ENCODE measurements around the gene MRPL43.
"Not testable (repeated sequence)": the region's sequence is repeated elsewhere in the genome, so short reads cannot be mapped to it uniquely, and the experiment has no call there.

Gene MRPL43

GRCh38 chr10:100981178-100981772 lies 6.0 kb downstream of the MRPL43 start:
- DNase-seq = no peak

DNA sequence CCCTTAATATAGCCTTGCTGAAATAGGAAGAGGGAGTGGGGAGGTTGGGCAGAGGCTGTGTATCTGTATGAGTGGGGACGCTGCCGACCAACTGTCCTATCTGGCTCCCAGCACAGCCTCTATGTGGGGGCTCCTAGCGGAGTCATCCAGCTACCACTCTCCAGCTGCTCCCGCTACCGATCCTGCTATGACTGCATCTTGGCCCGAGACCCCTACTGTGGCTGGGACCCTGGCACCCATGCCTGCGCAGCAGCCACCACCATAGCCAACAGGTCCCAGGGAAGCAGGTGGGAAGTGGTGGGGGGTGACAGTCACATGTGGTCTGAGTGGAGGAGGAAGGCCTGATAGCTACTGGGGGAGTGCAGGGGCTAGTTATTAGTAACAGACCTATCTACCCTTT lies 6.6 kb downstream of the MRPL43 start:
- DNase-seq = no peak

DNA sequence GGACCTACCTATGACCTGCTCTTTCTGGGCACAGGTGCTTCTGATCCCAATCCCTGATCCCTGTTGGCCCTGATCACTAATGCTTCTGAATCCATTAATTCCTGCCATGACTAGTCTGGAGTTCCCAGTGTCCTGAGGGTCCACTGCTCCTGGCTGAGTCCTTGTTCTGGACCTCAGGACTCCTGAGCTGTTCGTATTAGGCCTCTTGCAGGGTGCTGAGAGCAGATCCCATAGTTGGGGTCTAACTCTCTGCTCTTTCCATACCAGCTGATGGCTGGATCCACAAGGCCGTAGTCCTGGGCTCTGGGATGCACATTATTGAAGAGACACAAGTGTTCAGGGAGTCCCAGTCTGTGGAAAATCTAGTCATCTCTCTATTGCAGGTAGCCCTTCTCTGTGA lies 7.0 kb downstream of the MRPL43 start:
- no peak for DNase-seq

- no peak for DNase-seq
Observed at GRCh38 chr10:100979791-100980272, 7.5 kb downstream of the MRPL43 start.

DNA sequence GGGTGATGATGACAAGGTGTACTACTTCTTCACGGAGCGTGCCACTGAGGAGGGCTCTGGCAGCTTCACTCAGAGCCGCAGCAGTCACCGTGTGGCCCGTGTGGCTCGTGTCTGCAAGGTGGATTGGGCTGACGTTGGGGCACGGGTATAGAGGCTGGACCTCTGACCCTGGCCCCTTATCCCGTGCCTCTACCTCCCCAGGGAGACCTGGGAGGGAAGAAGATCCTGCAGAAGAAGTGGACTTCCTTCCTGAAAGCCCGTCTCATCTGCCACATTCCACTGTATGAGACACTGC lies 8.4 kb downstream of the MRPL43 start:
- no peak for DNase-seq

DNA sequence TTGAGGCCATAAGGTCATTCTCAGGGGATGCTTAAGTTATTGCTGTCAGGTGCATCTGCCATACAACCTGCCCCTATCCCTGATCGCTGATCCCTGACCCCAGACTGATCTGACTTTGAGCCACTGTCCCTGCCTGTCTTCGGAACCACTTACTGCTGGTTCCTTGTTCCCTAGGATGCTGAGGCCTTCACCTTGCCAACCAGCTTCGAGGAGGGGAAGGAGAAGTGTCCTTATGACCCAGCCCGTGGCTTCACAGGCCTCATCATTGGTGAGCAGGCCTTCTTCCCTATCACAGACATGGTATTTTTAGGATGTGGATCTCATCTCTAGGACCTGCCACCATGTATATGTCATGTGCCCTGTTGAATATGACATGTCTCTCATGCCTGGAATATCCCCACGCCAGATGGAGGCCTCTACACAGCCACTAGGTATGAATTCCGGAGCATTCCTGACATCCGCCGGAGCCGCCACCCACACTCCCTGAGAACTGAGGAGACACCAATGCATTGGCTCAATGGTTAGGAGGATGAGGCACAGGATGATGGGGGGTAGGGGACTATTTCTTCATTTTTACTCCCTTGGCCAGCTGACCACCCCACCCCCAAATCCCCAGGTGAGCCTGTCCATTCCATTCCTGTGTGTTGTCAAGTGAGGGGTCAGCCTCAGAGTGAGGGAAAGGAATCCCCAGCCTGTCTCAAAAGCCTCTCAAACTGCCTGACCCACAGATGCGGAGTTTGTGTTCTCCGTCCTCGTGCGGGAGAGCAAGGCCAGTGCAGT lies 9.0 kb downstream of the MRPL43 start:
- no peak for DNase-seq

DNA sequence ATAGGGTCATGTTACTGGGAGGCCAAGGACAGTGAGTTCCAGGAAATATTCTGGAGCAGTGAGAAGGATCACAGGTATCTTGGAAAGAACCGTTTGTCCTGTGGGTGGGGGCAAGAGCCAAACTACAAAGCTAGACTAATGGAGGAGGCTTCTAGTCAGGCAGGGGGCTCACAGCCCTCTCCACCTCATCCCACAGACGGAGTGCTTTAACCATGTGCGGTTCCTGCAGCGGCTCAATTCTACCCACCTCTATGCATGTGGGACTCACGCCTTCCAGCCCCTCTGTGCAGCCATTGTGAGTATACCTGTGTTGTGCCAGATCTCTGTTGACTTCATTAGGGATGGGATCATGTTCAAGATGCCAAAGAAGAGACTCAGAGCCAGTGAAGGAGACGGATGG lies 9.9 kb downstream of the MRPL43 start:
- no peak for DNase-seq

- no peak for DNase-seq
Observed at GRCh38 chr10:100976906-100977305, 10.4 kb downstream of the MRPL43 start.

DNA sequence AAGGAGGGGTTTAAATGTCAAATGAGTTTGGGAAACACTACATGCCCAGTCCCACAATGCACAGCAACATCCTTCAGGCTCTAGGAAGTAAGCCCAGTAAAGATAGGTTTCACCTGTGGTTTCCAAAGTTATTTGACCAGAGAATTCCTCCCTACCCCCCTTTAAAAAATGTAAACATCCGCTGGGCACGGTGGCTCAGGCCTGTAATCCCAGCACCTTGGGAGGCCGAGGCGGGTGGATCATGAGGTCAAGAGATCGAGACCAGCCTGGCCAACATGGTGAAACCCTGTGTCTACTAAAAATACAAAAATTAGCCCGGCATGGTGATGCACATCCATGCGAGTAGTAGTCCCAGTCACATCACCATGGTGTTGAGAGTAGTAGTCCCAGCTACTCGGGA lies 11.9 kb downstream of the MRPL43 start:
- not testable (repeated sequence) for DNase-seq

DNA sequence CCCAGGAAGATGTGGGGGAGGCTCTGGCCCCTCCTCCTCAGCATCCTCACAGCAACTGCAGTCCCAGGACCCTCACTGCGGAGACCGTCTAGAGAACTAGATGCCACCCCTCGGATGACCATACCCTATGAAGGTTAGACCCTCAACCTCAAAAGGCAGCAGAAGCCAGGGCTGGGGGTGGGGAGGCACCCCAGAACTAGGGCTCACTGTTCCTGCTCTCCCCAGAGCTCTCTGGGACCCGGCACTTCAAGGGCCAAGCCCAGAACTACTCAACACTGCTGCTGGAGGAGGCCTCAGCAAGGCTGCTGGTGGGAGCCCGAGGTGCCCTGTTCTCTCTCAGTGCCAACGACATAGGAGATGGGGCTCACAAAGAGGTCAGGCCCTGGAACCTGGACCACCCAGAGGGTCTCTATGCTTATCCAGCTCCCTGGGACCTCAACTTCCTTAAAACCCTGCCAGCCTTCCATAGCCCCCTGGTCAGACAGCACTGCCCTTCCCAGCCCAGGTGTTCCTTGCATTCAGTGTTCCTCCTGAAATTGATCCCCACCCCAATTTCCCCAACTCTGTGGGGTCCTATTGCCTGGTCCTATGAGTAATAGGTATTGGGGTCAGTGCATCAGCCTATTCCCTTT lies 14.3 kb downstream of the MRPL43 start:
- no peak for DNase-seq

- no peak for DNase-seq
Observed at GRCh38 chr10:100972115-100972903, 15.0 kb downstream of the MRPL43 start.

DNA sequence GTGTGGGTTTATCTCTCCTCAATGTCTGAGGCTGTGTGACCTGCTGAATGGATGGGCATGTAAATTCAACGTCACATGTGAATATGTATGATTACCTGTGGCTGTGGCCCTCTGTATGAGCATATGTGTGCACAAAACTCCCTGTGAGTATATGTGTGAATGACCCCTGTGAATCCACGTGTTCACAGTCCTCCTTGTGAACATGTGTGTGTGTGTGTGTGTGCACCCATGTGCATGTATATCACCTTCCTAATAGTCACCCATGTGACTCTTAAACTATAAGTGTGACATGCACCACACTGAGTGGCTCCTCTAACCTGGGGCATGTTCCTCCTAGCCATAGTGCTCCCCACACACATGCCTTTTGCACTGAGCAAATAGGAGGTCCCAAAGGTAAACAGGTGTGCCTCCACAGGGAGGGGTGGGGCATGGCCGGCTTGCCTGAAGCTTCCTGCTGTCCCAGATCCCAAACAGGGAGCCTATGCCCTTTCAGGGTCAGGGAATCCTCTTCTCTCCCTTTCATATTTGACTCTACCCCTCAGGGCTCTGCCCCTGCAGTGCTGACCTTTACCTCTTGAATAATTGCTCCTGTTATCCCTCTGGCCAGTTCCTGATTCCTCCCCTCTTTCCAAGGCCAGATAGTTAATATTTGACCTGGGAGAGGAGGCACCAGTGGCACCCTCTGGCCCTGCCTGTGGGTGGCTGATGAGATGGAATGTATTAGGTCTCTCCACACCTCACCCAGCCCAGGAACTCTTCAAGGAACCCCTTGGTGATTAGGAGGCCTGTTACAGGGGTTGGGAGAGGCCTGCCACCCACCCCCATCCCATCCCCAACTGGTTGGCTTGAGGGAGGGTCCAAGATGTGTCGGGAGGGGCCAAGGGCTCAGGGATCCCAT lies 16.1 kb downstream of the MRPL43 start:
- DNase-seq = no peak

GRCh38 chr10:100970076-100970913 lies 17.0 kb downstream of the MRPL43 start:
- no peak for DNase-seq

DNA sequence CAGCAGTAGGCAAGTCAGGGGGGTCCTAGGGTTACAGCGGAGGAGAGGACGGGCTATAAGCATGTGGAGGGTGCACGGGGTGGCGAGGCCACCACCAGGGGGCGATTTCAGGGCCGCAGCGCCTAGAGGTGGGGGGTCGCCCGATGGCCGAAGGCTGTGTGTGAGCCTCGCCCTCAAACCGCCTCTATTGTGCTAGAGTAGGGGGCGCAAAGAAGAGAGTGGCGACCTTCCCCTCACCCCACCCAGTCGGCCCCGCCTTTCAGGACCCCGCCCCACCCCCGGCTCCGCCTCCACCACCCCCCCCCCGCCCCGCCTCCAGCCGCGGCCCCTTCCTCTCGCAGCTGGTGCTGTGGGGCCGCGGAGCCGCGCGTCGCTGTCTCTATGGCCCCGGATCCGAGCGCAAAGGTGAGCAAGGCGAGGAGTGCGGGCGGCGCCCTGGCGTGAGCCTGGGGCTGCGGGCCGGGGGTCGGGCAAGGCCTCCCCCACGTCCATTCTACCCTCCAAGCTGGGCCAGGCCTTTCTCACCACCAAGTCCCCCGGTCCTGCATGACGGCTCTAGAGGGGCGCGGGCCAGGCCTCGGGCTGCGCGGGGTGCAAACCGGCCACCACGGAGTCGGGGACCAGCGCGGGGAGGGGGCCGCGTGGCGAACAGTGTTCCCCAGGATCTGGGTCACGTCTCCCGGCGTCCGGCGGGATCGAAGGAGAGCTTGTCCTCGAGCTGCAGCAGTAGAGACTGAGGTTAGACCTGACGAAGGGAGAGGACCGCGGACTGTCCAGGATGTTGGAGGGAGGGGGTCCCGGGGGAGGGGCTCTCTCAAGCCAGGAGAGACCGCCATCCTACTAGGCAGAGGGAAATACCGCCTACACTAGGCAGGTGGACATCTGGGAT lies 17.9 kb downstream of the MRPL43 start, which contains the start of gene SEMA4G:
Gene SEMA4G, plus strand, starts transcription at position 318 of the 889 bp plus-strand sequence. CDS start 3,409 bp downstream, outside the sequence.
- DNase-seq = no peak

DNA sequence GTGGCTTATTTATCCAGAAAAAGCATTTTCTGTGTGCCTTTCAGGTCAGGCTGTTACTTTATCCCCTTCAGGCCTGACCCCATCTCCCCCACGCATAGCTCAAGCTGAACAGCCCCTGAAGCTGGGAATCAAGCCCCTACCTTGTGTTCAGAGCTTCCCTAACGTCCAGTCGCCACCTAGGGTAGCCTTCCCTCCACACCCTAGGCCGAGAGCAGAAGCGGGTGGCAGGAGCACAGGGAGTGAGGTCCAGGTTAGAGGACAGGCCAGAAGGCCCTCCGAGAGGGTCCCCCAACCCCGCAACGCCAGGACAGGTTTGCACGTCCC lies 18.5 kb downstream of the MRPL43 start:
- DNase-seq = no peak

- no peak for DNase-seq
Observed at GRCh38 chr10:100968062-100968736, 19.1 kb downstream of the MRPL43 start.

DNA sequence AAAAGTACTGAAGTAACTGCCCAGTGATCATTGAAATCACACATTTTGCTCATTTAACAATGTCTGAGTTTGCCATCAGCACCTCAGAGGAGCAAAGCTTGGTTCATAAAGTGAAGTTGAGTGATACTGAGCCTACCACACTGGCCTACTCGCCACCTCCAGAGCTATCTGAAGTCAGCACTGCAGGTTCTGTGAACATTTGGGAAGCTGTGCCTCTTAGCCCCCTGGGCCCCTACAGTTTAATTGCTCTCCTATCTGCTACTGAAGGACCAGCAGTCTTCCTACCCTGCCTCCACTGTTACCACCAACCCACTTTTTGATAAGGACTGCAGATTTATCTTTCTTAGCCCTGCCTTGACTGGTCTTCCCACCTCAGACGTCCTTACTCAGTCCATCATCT lies 20.0 kb downstream of the MRPL43 start:
- no peak for DNase-seq

DNA sequence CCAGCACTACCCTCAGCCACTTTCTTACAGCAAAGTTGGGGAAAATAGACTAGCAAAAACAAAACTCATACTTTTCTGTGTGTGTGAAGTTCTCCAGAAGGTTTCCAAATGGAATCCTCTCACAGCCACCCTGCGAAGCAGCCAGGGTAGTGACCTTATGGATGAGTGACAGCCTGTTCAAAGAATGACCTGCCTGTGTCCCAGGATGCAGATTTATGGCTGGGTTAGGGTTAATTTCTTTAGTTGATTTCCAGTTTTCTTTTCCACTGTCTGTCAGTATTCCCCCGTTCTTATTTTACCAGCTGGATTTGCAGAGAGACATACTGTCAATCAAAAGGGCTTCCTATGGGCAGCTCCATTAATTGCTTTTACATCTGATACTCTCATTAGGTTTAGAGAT lies 20.4 kb downstream of the MRPL43 start:
- no peak for DNase-seq

- no peak for DNase-seq
Observed at GRCh38 chr10:100965820-100966219, 21.5 kb downstream of the MRPL43 start.

- DNase-seq = no peak
Observed at GRCh38 chr10:100963826-100964225, 23.5 kb downstream of the MRPL43 start.
